Right lobe of liver (tissue), 6 donors: ENCODE measurements around the gene TLE2. TPM values are rescaled to one million over a fixed set of nuclear protein-coding genes. Genes with fewer than 3 reads are reported as not detected.
A peak's percentile ranks its signal among the peaks of the same experiment; 100 is the strongest.
"Not testable (repeated sequence)": the region's sequence is repeated elsewhere in the genome, so short reads cannot be mapped to it uniquely, and the experiment has no call there.

Experiments used
- ATAC-seq, 4 donors: fragments of 200-7000 bp; cut with Tn5 transposase; one replicate each; pipeline ENCODE4 v1.9.1; 2020; ENCODE audit warnings: mild to moderate bottlenecking in 4 of 4, moderate library complexity in 4 of 4
- DNase-seq, 3 donors: peaks; one replicate each; pipeline ENCODE4 v3.0.0-alpha.2; 2020
- H3K27ac ChIP-seq, 3 donors: fragments of 200-600 bp; one replicate each; pipeline ENCODE4 v1.8.0; 2022
- H3K27me3 ChIP-seq, 2 donors: fragments of 200-600 bp; one replicate each; pipeline ENCODE4 v1.8.0; 2022
- H3K36me3 ChIP-seq, 4 donors: fragments of 200-600 bp; sonication (generic) in 1 of 4; one replicate each; pipeline versions ENCODE4 v1.5.1 to v1.8.0; 2017 to 2022; ENCODE audit warnings: control low read depth in 1 of 4
- H3K4me1 ChIP-seq, 4 donors: fragments of 200-600 bp; sonication (generic) in 1 of 4; one replicate each; pipeline versions ENCODE4 v1.5.1 to v1.8.0; 2017 to 2022; ENCODE audit warnings: control low read depth in 1 of 4
- H3K4me3 ChIP-seq, 3 donors: fragments of 200-600 bp; one replicate each; pipeline ENCODE4 v1.8.0; 2022
- H3K9me3 ChIP-seq, 4 donors: fragments of 200-600 bp; sonication (generic) in 1 of 4; one replicate each; pipeline versions ENCODE4 v1.5.1 to v1.8.0; 2017 to 2022; ENCODE audit warnings: control low read depth in 1 of 4
- CTCF ChIP-seq, 4 donors: fragments of 200-600 bp in 3 of 4; fragments of 450-650 bp in 1 of 4; IDR thresholded peaks; one replicate each; pipeline versions ENCODE4 v1.5.1 to v1.8.0; 2016 to 2022; ENCODE audit warnings: antibody characterized with exemption in 4 of 4, mild to moderate bottlenecking in 2 of 4
- POLR2A ChIP-seq: fragments of 450-650 bp; IDR thresholded peaks from one replicate; pipeline ENCODE4 v1.6.1; 2017; ENCODE audit warnings: antibody characterized with exemption, mild to moderate bottlenecking
- WGBS: methylation state at CpG from one replicate; pipeline ENCODE4 v1.1.6; 2018; ENCODE audit warnings: low coverage, low lambda C conversion rate; ENCODE audit not compliant: insufficient coverage; ENCODE audit errors: missing lambda C conversion rate; 5-methylcytosine and 5-hydroxymethylcytosine counted together
- intact Hi-C, 2 donors: fragments of 100-400 bp; cut with DNase I; formaldehyde crosslinking; loops; one replicate each; pipeline versions ENCODE4 v1.11.2 to v1.14.1; 2022
- total RNA-seq, 6 experiments: library from RNA; depleted of rRNA in 2 of 6; stranded (reverse); fragments of >200 nt in 2 of 6; fragmentation: NEBNext Ultra II Directional in 3 of 6; extraction: Animal tissue kit (Norgen Biotek cat#: 25700) in 3 of 6; gene quantifications; one replicate each; pipeline versions ENCODE4 v1.1.0 to v1.2.4, GENCODE V29; 2016 to 2023
- donor health status: DM: no; HTN: yes; CAD: no.
- donor health status: DM: no; HTN: no; CAD: no.
- donor health status: DM: no; HTN: no; CAD: no.
- donor health status: DM: no; HTN: yes; CAD: no.
- donor health status: DM: no; HTN: yes; CAD: no.

The TLE2 gene
- total RNA-seq, 6 experiments from 2014 or later: 6.1 to 20.6 (median 9.3) TPM

- intact Hi-C loops: loop anchor here in 1 of 2 donors (10.0 kb wide), 1 partner anchor 136 kb away; no protein-coding TSS in a partner anchor
- H3K4me1 ChIP-seq: peaks cover 0 to 12% (median 6%) of the 10 kb centered on the region in 4 donors
Observed at GRCh38 chr19:2969104-2969504, 60.0 kb downstream of the TLE2 start.

GRCh38 chr19:2967972-2968371 lies 61.1 kb downstream of the TLE2 start:
- intact Hi-C loops: loop anchor here in 1 of 2 donors (10.0 kb wide), 1 partner anchor 137 kb away; no protein-coding TSS in a partner anchor
- Histone ChIP-seq H3K27me3 (no peaks in the 10 kb centered on the region), H3K27ac (no peak overlapping the region), H3K9me3 (no peaks in the 10 kb centered on the region), H3K4me3 (no peak overlapping the region), H3K4me1 (peaks cover 0 to 12% (median 6%) of the 10 kb centered on the region in 4 donors), H3K36me3 (no peaks in the 10 kb centered on the region)
- WGBS: 51% methylated on average over 5 of the region's 8 CpGs
- no peak for TF ChIP-seq POLR2A
- no peak for TF ChIP-seq CTCF (IDR thresholded peaks at IDR 0.05)
- ATAC-seq: no peak
- no peak for DNase-seq

More at GRCh38 chr19:2969104-2969504, 60.0 kb downstream of the TLE2 start:
- ATAC-seq: peak; percentile 60 to 68 (median 64)
- 0% methylated on average over 2 of the region's 5 CpGs for WGBS
- H3K9me3 ChIP-seq: no peaks in the 10 kb centered on the region
- no peaks in the 10 kb centered on the region for H3K27me3 ChIP-seq
- no peak overlapping the region for H3K4me3 ChIP-seq
- TF ChIP-seq CTCF (IDR thresholded peaks at IDR 0.05): no peak
- TF ChIP-seq POLR2A: no peak
- H3K36me3 ChIP-seq: no peaks in the 10 kb centered on the region
- peak overlapping the region; percentile 9 to 39 (median 18) for H3K27ac ChIP-seq
- peak in 2 of 3 donors; percentile 48 to 64 for DNase-seq

GRCh38 chr19:2964874-2965273 lies 64.2 kb downstream of the TLE2 start:
- TF ChIP-seq POLR2A: no peak
- TF ChIP-seq CTCF (IDR thresholded peaks at IDR 0.05): no peak
- ATAC-seq (no peak), DNase-seq (no peak)
- WGBS: 79% methylated on average over 3 of the region's 5 CpGs
- no peaks in the 10 kb centered on the region for H3K27me3 ChIP-seq
- H3K4me3 ChIP-seq: no peak overlapping the region
- H3K36me3 ChIP-seq: no peaks in the 10 kb centered on the region
- intact Hi-C loops: loop anchor here in 1 of 2 donors (10.0 kb wide), 1 partner anchor 140 kb away; no protein-coding TSS in a partner anchor
- no peaks in the 10 kb centered on the region for H3K9me3 ChIP-seq
- H3K4me1 ChIP-seq: peaks cover 0 to 12% (median 6%) of the 10 kb centered on the region in 4 donors
- no peak overlapping the region for H3K27ac ChIP-seq

- ATAC-seq: not testable (repeated sequence)
- 82% methylated on average over 11 of the region's 12 CpGs for WGBS
Observed at GRCh38 chr19:2963631-2964030, 65.4 kb downstream of the TLE2 start.

GRCh38 chr19:2963122-2963521 lies 66.0 kb downstream of the TLE2 start:
- intact Hi-C loops: loop anchor here in 1 of 2 donors (10.0 kb wide), 1 partner anchor 142 kb away; no protein-coding TSS in a partner anchor
- no peak for DNase-seq
- no peaks in the 10 kb centered on the region for H3K27me3 ChIP-seq
- H3K27ac ChIP-seq: no peak overlapping the region
- ATAC-seq: no peak
- no peak overlapping the region for H3K4me3 ChIP-seq
- no peaks in the 10 kb centered on the region for H3K4me1 ChIP-seq
- H3K36me3 ChIP-seq: no peaks in the 10 kb centered on the region
- H3K9me3 ChIP-seq: no peaks in the 10 kb centered on the region
- WGBS: 91% methylated on average over 4 of the region's 5 CpGs
- TF ChIP-seq POLR2A: no peak
- TF ChIP-seq CTCF (IDR thresholded peaks at IDR 0.05): no peak

More at GRCh38 chr19:2963631-2964030, 65.4 kb downstream of the TLE2 start:
- not testable (repeated sequence) for H3K4me1 ChIP-seq, H3K27ac ChIP-seq, H3K4me3 ChIP-seq, H3K36me3 ChIP-seq, DNase-seq, H3K9me3 ChIP-seq, H3K27me3 ChIP-seq
- intact Hi-C loops: loop anchor here in 1 of 2 donors (10.0 kb wide), 1 partner anchor 141 kb away; no protein-coding TSS in a partner anchor
